Naive thymus-derived CD4-positive, alpha-beta T cell (primary cell): ENCODE data around the gene PRSS50. TPM values are rescaled to one million over a fixed set of nuclear protein-coding genes. Genes with fewer than 3 reads are reported as not detected.

ENCODE experiments used
- ATAC-seq: fragments of 150-1000 bp; cut with Tn5 transposase; 2 replicates; pipeline ENCODE4 v1.10.0; 2021; ENCODE audit warnings: mild to moderate bottlenecking, moderate library complexity
- CTCF ChIA-PET: fragments of 350-600 bp; sonication (Branson Sonifier 250); formaldehyde crosslinking; loops from one replicate; lab custom pipeline; 2021; ENCODE audit warnings: antibody characterized with exemption; lab: Charles Lee
- POLR2A ChIA-PET: fragments of 350-600 bp; sonication (Branson Sonifier 250); formaldehyde crosslinking; loops from one replicate; lab custom pipeline; 2021; ENCODE audit warnings: antibody characterized with exemption, inconsistent platforms; lab: Charles Lee
- DNase-seq, 9 donors: peaks; one replicate each; pipeline versions ENCODE4 v3.0.0 to v3.0.0-alpha.2; 2020 to 2022; ENCODE audit warnings: mixed read lengths in 1 of 9
- H3K27ac ChIP-seq: one replicate; pipeline ENCODE4 v1.7.0; 2013; ENCODE audit warnings: mild to moderate bottlenecking, low read depth, low read length, moderate library complexity
- H3K27me3 ChIP-seq, 2 donors: one replicate each; pipeline ENCODE4 v1.7.0; 2013; ENCODE audit warnings: low read length in 2 of 2, mild to moderate bottlenecking in 2 of 2, moderate library complexity in 2 of 2; ENCODE audit not compliant: control insufficient read depth in 2 of 2, insufficient read depth in 2 of 2
- H3K36me3 ChIP-seq, 3 experiments: 1 replicate in 2 of 3; 2 replicates in 1 of 3; pipeline ENCODE4 v1.7.0; 2013; ENCODE audit warnings: low read length in 3 of 3, mild to moderate bottlenecking in 3 of 3, moderate library complexity in 1 of 3; ENCODE audit not compliant: insufficient read depth in 3 of 3, control insufficient read depth in 2 of 3
- H3K4me1 ChIP-seq, 2 donors: one replicate each; pipeline ENCODE4 v1.7.0; 2013; ENCODE audit warnings: low read length in 2 of 2, mild to moderate bottlenecking in 2 of 2, moderate library complexity in 1 of 2; ENCODE audit not compliant: control insufficient read depth in 2 of 2, insufficient read depth in 2 of 2
- H3K4me3 ChIP-seq: 2 replicates; pipeline ENCODE4 v1.7.0; 2013; ENCODE audit warnings: mild to moderate bottlenecking, low read length
- H3K9me3 ChIP-seq, 3 experiments: 1 replicate in 2 of 3; 2 replicates in 1 of 3; pipeline ENCODE4 v1.7.0; 2013; ENCODE audit warnings: low read length in 3 of 3; ENCODE audit not compliant: control insufficient read depth in 2 of 3
- H3K27ac Mint-ChIP-seq, 9 donors: one replicate each; pipeline ENCODE4 v1.8.0; 2020 to 2022; ENCODE audit warnings: mixed read lengths in 9 of 9, mild to moderate bottlenecking in 8 of 9, moderate library complexity in 5 of 9, inconsistent platforms in 2 of 9
- H3K27me3 Mint-ChIP-seq, 5 donors: one replicate each; pipeline ENCODE4 v1.8.0; 2021 to 2022; ENCODE audit warnings: mixed read lengths in 5 of 5, mild to moderate bottlenecking in 1 of 5
- H3K36me3 Mint-ChIP-seq, 5 donors: one replicate each; pipeline ENCODE4 v1.8.0; 2020 to 2022; ENCODE audit warnings: mixed read lengths in 5 of 5, mild to moderate bottlenecking in 3 of 5, inconsistent platforms in 1 of 5
- H3K4me1 Mint-ChIP-seq, 7 donors: one replicate each; pipeline ENCODE4 v1.8.0; 2020 to 2022; ENCODE audit warnings: mixed read lengths in 7 of 7, mild to moderate bottlenecking in 3 of 7, inconsistent platforms in 1 of 7
- H3K4me3 Mint-ChIP-seq, 10 donors: one replicate each; pipeline ENCODE4 v1.8.0; 2020 to 2022; ENCODE audit warnings: mild to moderate bottlenecking in 10 of 10, mixed read lengths in 10 of 10, moderate library complexity in 6 of 10, inconsistent platforms in 2 of 10
- H3K9me3 Mint-ChIP-seq, 11 donors: one replicate each; pipeline ENCODE4 v1.8.0; 2020 to 2022; ENCODE audit warnings: mixed read lengths in 11 of 11, mild to moderate bottlenecking in 4 of 11, inconsistent platforms in 1 of 11, moderate library complexity in 1 of 11
- intact Hi-C, 2 donors: fragments of 100-400 bp; cut with micrococcal nuclease; formaldehyde crosslinking; loops; one replicate each; pipeline ENCODE4 v1.15.1; 2023
- polyA plus RNA-seq, 2 donors: library from polyadenylated mRNA; unstranded; fragments of 300-500 nt; fragmentation: Illumina TruSeq; gene quantifications; one replicate each; pipeline ENCODE4 v1.2.3, GENCODE V29; 2021
- total RNA-seq, 6 experiments: library from RNA in 5 of 6; stranded (reverse) in 5 of 6; gene quantifications; 1 replicate in 5 of 6; 2 replicates in 1 of 6; pipeline ENCODE4 v1.2.3 and lab custom pipeline; 2021 to 2026

PRSS50 gene
- total and polyA plus RNA-seq, 7 experiments from 2014 or later: 0.11 TPM; not detected in 6

GRCh38 chr3:46737329-46737731 lies 19.7 kb upstream of the PRSS50 start:
- Mint-ChIP-seq H3K27me3 (peaks cover 2 to 20% (median 13%) of the 10 kb centered on the region in 5 donors), H3K9me3 (peaks cover 0 to 4% (median 0%) of the 10 kb centered on the region in 11 donors), H3K4me3 (no peak overlapping the region), H3K4me1 (no peaks in the 10 kb centered on the region), H3K36me3 (no peaks in the 10 kb centered on the region), H3K27ac (no peak overlapping the region)
- intact Hi-C loops: no loop called here
- ATAC-seq: no peak
- Histone ChIP-seq H3K27ac (no peak overlapping the region), H3K27me3 (no peaks in the 10 kb centered on the region), H3K36me3 (no peaks in the 10 kb centered on the region), H3K4me3 (no peak overlapping the region), H3K9me3 (no peaks in the 10 kb centered on the region), H3K4me1 (no peaks in the 10 kb centered on the region)
- ChIA-PET POLR2A (no interaction called here), CTCF (no interaction called here)
- no peak for DNase-seq

DNA sequence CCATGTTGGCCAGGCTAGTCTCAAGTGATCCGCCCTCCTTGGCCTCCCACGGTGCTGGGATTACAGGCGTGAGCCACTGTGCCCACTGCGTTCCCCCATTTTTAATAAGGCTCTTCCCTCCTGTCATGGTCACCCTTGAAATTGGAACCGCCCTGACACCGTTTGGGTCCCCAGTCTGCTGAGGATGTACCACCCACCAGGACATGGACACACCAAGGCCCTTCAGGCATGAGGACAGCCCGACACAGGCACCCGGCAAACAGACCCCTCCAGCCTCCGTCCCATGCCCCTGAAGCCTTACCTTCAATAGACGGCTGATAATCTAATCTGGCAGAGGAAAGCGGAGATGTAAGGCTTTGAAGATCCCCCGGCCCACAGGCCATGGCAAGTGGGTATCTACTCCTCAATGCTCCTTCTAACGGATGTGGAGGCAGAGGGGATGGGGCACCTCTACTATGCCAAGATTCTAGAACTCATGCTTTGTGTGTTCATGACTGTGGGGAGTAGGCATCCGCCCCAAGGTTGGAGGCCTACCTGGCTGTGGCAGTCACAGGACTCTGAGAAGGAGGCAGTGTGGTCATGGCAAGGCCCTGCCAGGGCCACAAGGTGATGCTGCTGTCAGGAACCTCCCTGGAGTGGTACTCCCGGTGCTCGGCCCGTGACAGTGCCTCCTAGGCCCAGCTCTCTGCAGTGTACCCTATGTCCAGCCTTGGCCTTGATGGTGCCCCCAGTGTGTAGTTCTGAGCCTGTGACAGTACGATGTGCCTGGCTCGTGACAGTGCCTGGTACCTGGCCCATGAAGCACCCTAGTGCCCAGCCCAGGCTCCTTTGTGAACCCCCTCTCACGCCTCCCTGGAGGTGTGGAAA lies 18.6 kb upstream of the PRSS50 start:
- Histone ChIP-seq H3K27me3 (no peaks in the 10 kb centered on the region), H3K4me3 (no peak overlapping the region), H3K9me3 (no peaks in the 10 kb centered on the region), H3K36me3 (no peaks in the 10 kb centered on the region), H3K4me1 (no peaks in the 10 kb centered on the region), H3K27ac (no peak overlapping the region)
- no peak for DNase-seq
- H3K27ac Mint-ChIP-seq: no peak overlapping the region
- ATAC-seq: no peak
- CTCF ChIA-PET: no interaction called here
- peaks cover 3 to 20% (median 13%) of the 10 kb centered on the region in 5 donors for H3K27me3 Mint-ChIP-seq
- H3K4me1 Mint-ChIP-seq: no peaks in the 10 kb centered on the region
- H3K4me3 Mint-ChIP-seq: no peak overlapping the region
- H3K36me3 Mint-ChIP-seq: no peaks in the 10 kb centered on the region
- POLR2A ChIA-PET: no interaction called here
- H3K9me3 Mint-ChIP-seq: peaks cover 0 to 4% (median 0%) of the 10 kb centered on the region in 11 donors
- intact Hi-C loops: no loop called here

DNA sequence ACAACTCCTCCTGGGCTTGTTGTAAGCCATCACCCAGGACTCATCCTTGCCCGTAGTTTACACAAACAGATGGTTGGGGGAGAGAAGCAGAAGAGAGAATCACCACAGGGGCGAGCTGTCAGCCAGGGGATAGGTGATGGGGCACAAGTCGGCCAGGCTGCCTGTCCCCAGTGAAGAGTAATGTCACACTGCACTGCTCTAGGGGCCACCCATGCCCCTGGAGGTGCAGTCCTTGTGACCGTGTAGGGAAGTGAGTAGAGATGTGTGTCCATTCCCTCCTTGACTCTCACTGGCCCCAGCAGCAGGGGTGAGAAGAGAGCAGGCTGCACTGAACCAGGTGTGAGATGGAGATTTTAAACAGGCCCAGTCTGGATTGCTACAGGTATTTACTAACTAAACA lies 17.1 kb upstream of the PRSS50 start:
- POLR2A ChIA-PET: no interaction called here

DNA sequence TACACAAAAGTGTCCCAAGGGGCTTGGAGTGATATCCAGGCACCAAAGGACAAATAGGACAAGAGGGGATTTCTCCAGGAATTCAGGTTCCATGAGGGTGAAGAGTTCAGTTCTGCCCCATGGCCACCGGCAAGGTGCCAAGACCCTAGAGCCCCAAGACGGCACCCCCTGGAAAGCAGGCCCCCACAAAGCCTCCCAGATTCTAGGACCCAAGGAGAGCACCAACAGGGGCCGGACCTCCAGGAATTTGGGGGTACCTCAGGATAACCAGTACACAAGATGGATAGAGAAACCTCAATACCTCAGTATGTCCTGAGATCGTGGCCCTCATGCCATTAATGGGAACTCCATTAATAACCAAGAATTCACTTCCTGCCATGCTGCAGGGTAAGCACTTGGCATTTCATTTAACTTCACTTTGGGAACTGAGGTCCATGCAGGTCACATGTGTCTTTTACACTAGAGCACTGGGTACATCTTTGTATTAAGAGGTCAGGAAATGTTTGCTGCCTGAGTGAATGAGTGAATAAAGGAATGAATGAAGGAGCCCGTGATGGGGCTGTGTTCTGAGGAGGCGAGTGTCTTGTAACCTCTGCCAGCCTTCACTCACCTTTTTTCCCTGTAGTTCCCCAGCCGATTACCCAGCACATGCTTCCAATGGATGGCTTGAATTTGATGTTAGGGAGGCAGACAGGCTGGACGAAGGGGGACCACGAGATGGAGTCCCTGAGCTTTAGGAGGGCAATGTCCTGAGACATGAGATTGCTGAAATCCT lies 15.5 kb upstream of the PRSS50 start:
- peak overlapping the region in 1 of 9 donors; percentile 21 for H3K27ac Mint-ChIP-seq
- DNase-seq (peak in 1 of 9 donors; percentile 3), ATAC-seq (no peak)
- H3K9me3 Mint-ChIP-seq: no peaks in the 10 kb centered on the region
- peaks cover 9 to 24% (median 24%) of the 10 kb centered on the region in 5 donors for H3K27me3 Mint-ChIP-seq
- H3K4me3 Mint-ChIP-seq: no peak overlapping the region
- Histone ChIP-seq H3K36me3 (no peaks in the 10 kb centered on the region), H3K4me1 (no peaks in the 10 kb centered on the region), H3K27me3 (no peaks in the 10 kb centered on the region), H3K27ac (no peak overlapping the region), H3K9me3 (no peaks in the 10 kb centered on the region), H3K4me3 (no peak overlapping the region)
- no peaks in the 10 kb centered on the region for H3K4me1 Mint-ChIP-seq
- no peaks in the 10 kb centered on the region for H3K36me3 Mint-ChIP-seq
- CTCF ChIA-PET: no interaction called here
- intact Hi-C loops: no loop called here
- POLR2A ChIA-PET: no interaction called here

More for the DNA sequence above, 17.1 kb upstream of the PRSS50 start:
- CTCF ChIA-PET: interaction anchor here (1.0 kb wide), 1 partner anchor 8 kb away, joined by 3 read pairs; no protein-coding TSS in a partner anchor
- intact Hi-C loops: no loop called here
- H3K4me3 ChIP-seq: no peak overlapping the region
- no peaks in the 10 kb centered on the region for H3K27me3 ChIP-seq
- no peaks in the 10 kb centered on the region for H3K9me3 ChIP-seq
- no peaks in the 10 kb centered on the region for H3K36me3 ChIP-seq
- H3K4me1 Mint-ChIP-seq: no peaks in the 10 kb centered on the region
- H3K4me1 ChIP-seq: no peaks in the 10 kb centered on the region
- no peak for ATAC-seq
- H3K27me3 Mint-ChIP-seq: peaks cover 3 to 24% (median 20%) of the 10 kb centered on the region in 5 donors
- H3K27ac ChIP-seq: no peak overlapping the region
- H3K36me3 Mint-ChIP-seq: no peaks in the 10 kb centered on the region
- DNase-seq: no peak
- H3K4me3 Mint-ChIP-seq: no peak overlapping the region
- H3K27ac Mint-ChIP-seq: no peak overlapping the region
- peaks cover 0 to 4% (median 0%) of the 10 kb centered on the region in 11 donors for H3K9me3 Mint-ChIP-seq

GRCh38 chr3:46731795-46732194 lies 14.1 kb upstream of the PRSS50 start:
- H3K27ac ChIP-seq: no peak overlapping the region
- no peak overlapping the region for H3K4me3 ChIP-seq
- Mint-ChIP-seq H3K36me3 (no peaks in the 10 kb centered on the region), H3K9me3 (no peaks in the 10 kb centered on the region), H3K4me3 (no peak overlapping the region), H3K4me1 (no peaks in the 10 kb centered on the region), H3K27ac (no peak overlapping the region), H3K27me3 (peaks cover 5 to 20% (median 17%) of the 10 kb centered on the region in 5 donors)
- no peaks in the 10 kb centered on the region for H3K36me3 ChIP-seq
- no peaks in the 10 kb centered on the region for H3K4me1 ChIP-seq
- DNase-seq (no peak), ATAC-seq (no peak)
- ChIA-PET POLR2A (no interaction called here), CTCF (no interaction called here)
- intact Hi-C loops: no loop called here
- H3K9me3 ChIP-seq: no peaks in the 10 kb centered on the region
- no peaks in the 10 kb centered on the region for H3K27me3 ChIP-seq

- H3K36me3 ChIP-seq: no peaks in the 10 kb centered on the region
- H3K4me1 ChIP-seq: no peaks in the 10 kb centered on the region
- H3K9me3 ChIP-seq: no peaks in the 10 kb centered on the region
- H3K27ac Mint-ChIP-seq: no peak overlapping the region
- intact Hi-C loops: no loop called here
- H3K27me3 ChIP-seq: no peaks in the 10 kb centered on the region
- POLR2A ChIA-PET: no interaction called here
- no peak overlapping the region for H3K4me3 ChIP-seq
- no peaks in the 10 kb centered on the region for H3K36me3 Mint-ChIP-seq
- DNase-seq: no peak
- CTCF ChIA-PET: no interaction called here
- H3K27ac ChIP-seq: no peak overlapping the region
- no peak for ATAC-seq
- peaks cover 10 to 20% (median 17%) of the 10 kb centered on the region in 5 donors for H3K27me3 Mint-ChIP-seq
- no peaks in the 10 kb centered on the region for H3K9me3 Mint-ChIP-seq
- H3K4me1 Mint-ChIP-seq: no peaks in the 10 kb centered on the region
- H3K4me3 Mint-ChIP-seq: no peak overlapping the region
Measured at GRCh38 chr3:46730819-46731218, 13.2 kb upstream of the PRSS50 start.
